NCI-H1417 treated with DMSO at 0.1 percent for 48 hours (cell line): Measurements from ENCODE around the gene UPF3A.
"Not testable (repeated sequence)": the region's sequence is repeated elsewhere in the genome, so short reads cannot be mapped to it uniquely, and the experiment has no call there.

ENCODE experiments used
- DNase-seq: peaks from one replicate; lab custom pipeline; 2025; lab: John Stamatoyannopoulos, UW

UPF3A gene

DNA sequence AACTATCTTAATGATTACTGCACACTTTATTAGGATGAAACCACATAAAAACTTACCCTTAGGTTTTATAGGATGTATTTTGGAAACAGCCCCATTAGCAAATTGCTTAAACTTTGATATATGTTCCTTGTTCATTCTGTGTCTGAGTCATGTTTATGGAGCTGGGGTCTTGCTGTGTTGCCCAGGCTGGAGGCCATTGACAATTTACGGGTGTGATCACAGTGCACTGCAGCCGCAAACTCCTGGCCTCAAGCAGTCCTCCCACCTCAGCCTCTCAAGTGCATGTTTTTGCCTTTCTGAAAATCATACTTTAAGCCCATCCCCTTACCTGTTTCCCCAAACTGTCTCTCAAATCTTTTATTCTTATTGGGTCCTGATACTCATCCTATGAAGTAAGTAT is 27.7 kb downstream of the UPF3A start:
- DNase-seq: no peak

DNA sequence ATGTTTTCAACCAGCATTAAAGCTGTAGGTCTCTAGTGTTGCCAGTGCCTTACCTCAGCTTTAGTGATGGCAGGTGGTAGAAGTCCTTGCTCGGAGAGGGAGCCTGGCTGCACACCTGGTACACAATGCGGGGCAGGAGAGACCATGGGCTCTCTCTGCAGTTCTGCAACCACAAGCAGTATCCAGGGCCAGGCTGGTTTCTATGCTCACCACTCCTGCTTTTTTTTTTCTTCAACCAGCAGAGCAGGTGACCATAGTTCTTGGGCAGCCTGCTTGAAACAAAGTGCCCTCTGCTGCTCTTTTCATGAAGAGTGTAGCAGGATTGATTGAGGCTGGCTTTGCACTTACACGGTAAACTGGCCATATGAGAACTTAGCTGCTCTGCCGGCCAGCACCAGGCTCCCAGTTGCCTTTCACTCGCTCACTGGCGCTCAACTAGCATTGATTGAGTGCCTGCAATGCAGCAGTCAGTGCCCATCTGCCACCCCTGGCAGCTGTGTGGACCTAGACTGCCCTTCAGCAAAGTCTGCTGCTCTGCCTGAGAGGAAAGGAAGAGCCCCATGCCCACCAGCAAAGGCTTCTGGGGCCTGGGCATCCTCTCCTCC is 28.5 kb downstream of the UPF3A start:
- no peak for DNase-seq

DNA sequence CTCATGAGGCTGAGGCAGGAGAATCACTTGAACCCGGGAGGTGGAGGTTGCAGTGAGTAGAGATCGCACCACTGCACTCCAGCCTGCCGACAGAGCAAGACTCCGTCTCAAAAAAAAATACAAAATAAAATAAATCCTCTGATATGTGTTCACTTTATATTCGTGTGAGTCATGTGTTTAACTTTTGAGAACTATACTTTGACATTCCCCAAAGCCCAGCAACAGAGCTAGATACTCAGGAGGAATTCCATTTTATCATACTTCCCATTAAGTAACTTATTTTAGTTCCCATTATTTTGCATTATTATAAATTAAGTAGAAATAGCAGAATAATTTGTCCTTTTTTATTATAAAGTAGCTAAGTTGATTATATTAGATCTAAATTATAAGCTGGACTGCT is 29.6 kb downstream of the UPF3A start:
- DNase-seq: no peak

DNA sequence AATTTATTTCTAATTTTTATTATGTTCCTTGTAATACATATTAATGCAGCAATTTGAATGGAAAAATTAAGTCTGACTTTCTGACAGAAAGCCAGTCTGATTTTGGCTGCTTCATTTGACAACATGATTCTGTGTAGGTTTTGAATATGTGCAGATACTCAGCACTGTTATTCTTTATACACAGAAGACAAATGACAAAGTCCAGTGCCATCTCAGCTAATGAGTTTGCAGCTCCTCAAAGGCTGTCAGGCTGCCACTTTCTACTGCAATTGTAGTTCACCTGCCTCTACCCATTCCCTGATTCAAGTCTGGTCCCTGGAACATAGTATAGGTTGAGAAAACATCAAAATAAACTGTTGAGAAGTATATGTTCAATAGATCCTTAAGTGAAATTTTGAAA is 30.0 kb downstream of the UPF3A start:
- no peak for DNase-seq

DNA sequence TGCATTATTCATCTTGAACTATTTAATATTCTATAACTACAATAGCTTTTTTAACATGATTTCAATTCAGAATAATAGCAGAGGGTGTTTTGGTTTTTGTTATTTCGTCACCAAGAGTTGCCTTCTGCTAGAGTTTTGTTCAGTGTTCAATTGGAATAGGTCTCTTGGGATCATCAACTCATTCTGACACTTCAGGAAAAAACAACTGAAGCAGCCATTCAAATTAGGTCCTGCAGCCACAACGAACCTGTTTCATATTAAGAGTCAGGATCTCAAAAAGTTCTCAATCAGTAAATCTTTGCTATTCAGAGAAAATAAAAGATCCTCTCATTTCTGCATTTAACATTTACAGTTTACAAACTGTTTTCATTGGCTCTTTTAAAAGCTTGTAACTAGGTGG is 30.5 kb downstream of the UPF3A start:
- no peak for DNase-seq

DNA sequence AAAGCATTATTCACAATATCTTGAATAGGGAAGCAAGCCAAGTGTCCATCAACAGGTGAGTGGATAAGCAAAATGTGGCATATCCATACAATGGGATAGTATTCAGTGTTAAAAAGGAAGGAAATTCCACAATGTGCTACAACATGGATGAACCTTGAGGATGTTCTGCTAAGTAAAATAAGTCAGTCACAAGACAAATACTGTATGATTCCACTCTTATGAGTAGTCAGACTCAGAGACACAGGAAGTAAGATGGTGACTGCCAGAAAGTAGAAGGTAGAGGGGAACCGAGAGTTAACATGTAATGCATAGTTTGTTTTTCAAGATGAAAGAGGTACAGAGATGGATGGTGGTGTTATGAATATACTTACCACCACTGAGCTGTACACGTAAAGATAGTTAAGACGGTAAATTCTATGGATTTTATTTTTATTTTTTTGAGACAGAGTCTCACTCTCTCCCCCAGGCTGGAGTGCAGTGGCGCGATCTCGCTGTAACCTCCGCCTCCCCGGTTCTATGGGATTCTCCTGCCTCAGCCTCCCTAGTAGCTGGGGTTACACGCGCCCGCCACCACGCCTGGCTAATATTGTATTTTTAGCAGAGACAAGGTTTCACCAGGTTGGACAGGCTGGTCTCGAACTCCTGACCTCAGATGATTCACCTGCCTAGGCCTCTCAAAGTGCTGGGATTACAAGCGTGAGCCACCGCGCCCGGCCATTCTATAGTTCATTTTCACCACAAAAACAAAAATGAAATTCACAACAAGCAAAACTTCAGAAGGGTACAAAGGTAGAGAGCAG is 31.9 kb downstream of the UPF3A start:
- no peak for DNase-seq

DNA sequence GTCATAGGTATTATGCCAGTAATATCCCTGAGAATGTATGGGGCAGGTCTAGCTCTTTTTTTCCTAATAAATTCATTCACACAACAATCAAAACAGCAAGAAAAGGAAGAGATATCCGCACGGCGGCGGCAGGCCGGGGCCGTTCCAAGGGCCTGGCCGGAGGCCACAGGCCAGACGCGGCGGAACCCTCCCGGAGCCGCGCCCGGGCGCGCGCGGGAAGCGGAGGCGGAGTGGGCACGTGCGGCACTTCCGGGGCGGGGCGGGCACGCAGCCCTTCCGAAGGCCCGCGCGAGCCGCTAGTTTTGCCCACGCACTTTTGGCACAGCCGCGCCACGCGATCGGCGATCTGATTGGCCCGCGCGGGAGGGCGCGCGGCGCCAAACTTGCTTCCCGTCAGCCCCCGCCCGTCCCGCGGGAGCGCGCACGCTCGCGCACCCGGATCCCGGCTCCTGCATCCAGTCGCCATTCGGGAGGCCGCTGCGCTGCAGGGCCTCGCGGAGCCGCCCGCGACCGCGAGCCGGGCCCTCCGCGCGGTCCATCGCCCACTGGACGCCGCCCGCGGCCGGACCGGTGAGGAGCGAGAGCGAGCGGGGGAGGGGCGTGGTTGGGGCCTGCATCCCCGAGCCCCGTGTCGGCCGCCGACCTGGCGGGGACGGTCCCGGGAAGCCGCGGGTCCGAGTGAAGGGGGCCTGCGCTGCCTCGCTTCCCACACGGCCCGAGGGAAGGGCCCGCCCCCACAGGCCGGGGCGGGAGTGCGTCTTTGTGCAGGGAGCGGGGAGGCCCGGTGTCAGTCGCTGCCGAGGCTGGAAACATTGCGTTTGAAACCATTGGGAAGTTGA is 32.9 kb downstream of the UPF3A start, which contains the start of gene CHAMP1:
TSS of gene CHAMP1 (plus strand) at position 430 of the 839 bp plus-strand sequence. CDS start 9,340 bp downstream, outside the sequence.
- peak; percentile 87 for DNase-seq

DNA sequence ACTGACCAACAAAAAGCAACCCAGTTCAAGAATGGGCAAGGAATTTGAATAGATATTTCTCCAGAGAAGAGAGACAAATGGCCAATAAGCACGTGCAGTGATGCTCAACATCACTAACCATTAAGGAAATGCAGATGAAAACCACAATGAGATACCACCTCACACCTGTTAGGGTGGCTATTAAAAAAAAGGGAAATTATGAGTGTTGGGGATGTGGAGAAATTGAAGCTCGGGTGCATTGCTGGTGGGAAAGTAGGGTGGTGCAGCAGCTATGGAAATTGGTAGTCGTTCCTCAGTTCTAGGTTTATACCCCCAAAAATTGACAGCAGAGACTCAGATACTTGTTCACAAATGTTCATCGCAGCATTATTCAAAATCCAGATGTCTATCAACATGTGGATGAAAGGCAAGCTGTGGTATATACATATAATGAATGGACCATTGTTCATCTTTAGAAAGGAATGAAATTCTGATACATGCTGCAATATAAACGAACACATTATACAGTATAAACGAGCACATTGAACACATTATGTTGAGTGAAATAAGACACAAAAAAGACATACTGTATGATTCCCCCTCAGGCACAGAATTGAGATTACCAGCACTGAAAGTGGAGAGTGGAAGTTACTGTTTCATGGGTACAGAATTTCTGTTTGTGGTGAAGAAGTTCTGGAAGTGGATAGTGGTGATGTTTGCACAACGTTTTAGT is 33.8 kb downstream of the UPF3A start:
- no peak for DNase-seq

DNA sequence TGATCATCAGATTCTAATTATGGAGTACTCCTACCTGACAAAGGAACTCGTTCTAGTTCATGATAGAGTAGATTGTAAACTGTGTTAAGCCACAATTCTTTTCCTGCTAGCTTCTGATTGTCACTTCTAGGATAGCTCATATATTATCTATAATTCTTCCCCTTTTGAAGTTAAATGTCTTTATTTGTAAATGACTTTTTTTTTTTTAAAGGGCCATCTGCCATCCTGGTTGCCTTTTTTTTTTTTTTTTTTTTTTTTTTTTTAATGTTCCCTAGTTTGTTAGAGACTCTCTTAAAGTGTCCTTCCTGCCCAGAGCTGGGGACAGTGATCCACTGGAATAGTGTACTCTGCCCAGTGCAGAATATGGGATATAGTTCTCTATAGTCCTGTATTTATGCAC is 37.2 kb downstream of the UPF3A start:
- DNase-seq: no peak

DNA sequence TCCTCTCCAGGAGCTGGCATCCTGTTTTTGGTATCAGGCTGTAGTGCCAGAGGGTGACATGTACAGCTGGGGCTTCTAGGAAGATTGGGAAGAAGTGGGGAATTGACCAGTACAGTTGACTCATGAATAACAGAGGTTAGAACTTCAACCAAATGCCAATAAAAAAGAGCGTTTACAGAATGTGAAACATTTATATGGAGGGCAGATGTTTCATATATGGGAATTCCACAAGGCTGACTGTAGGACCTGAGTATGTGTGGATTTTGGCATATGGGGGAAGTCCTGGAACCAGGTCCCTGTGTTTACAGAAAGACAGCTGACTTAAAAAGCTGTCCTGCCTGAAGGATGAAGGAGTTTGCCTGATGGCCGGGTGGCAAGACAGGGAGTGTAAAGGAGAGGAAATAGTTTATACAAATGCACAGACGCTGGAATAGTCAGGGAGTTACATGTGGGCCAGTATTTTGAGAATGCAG is 38.1 kb downstream of the UPF3A start:
- no peak for DNase-seq

DNA sequence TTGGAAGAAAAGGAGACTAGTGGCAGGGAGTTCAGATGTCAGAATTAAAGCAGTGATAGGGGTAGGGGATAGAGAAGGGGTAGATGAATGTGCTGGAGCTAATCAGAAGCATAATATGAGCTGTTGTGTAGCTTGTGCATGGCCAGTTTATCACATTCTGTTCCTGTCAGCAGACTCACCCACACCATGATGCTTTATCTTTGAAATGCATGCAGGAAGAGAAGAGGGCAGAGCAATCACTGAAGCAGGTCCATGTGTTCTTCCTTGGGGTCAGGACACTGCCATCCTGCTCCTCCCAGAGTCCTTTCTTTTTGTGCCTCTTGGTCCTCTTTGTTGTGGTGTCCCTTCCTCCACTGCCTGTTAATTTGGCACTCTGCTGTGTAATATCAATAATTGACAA is 38.7 kb downstream of the UPF3A start:
- DNase-seq: no peak

DNA sequence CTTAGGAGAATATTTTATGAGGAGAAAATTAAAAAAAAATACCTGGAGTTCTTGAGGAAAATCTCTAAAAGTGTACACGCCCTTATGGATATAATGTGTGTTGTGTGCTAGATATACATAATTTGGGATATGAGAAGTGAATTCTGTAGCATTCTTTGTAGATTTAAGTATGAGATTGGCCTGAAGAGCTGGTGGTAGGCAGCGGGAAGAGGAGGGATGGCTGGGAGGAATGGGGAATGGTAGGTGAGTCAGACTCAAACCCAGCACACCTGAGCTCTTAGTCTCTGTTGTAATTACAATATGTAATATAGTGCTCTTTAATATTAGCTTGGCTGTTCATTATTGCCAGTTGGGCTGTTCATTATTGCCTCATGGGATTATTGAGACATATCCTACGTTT is 39.9 kb downstream of the UPF3A start:
- DNase-seq: no peak

DNA sequence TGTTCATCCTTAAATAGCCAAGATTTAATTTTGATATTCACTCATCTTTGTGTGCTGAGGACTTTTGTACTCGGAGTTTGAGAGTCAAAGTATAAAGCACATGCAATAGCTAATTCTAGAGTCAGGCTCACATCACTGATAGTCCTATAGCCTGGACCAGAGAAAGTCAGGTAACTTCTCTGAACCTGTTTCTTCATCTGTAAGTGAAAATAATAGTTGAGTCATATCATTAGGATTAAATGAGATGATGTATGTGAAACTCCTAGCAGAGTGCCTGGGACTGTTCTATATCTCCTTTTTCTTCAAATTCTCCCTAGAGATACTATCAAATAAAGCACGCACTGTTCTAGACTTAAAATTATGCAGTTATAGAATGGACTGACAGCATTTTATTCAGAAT is 41.9 kb downstream of the UPF3A start:
- DNase-seq: no peak

DNA sequence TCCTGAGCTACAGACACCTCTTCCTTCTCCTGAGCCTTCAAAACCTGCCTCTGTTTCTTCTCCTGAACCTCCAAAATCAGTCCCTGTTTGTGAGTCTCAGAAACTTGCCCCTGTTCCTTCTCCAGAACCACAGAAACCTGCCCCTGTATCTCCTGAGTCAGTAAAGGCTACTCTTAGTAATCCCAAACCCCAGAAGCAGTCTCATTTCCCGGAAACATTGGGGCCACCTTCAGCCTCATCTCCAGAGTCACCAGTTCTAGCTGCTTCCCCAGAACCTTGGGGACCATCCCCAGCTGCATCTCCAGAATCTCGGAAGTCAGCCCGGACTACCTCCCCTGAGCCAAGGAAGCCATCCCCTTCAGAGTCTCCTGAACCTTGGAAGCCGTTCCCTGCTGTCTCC is 42.9 kb downstream of the UPF3A start:
- no peak for DNase-seq

DNA sequence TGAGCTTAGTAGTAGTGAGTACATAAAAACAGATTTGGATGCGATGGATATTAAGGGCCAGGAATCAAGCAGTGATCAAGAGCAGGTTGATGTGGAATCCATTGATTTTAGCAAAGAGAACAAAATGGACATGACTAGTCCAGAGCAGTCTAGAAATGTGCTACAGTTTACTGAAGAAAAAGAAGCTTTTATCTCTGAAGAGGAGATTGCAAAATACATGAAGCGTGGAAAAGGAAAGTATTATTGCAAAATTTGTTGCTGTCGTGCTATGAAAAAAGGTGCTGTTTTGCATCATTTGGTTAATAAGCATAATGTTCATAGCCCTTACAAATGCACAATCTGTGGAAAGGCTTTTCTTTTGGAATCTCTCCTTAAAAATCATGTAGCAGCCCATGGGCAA is 44.3 kb downstream of the UPF3A start:
- DNase-seq: no peak

DNA sequence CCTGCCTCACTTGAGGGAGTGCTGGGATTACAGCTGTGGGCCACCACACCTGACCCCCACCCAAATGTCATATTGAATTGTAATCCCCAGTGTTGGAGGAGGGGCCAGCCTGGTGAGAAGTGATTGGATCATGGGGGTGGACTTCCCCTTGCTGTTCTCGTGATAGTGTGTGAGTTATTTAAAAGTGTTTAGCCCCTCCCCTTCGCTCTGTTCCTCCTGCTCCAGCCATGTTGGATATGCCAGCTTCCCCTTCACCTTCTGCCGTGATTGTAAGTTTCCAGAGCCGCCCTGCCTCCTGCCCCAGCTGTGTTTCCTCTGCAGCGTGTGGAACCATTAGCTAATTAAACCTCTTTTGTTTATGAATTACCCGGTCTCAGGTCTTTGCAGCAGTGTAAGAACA is 46.6 kb downstream of the UPF3A start:
- DNase-seq: no peak

DNA sequence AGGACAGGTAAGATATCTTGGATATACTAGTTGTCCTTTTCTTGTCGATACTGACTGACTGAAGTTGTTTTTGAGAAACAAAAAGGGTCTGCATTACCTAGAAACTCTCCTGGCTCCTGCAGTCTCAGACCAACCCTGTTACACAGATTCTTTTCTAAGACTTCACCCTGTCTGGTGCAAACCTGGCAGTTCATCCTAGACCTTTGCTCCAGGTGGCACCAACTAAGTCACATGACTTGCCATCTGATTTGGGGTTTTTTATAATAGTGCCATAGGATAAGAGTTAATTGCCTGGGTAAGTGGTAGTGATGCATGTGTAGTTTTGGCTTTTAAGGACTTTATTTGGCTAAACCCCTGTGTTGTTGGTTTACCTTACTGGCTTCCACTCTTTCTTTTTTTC is 47.2 kb downstream of the UPF3A start:
- no peak for DNase-seq

DNA sequence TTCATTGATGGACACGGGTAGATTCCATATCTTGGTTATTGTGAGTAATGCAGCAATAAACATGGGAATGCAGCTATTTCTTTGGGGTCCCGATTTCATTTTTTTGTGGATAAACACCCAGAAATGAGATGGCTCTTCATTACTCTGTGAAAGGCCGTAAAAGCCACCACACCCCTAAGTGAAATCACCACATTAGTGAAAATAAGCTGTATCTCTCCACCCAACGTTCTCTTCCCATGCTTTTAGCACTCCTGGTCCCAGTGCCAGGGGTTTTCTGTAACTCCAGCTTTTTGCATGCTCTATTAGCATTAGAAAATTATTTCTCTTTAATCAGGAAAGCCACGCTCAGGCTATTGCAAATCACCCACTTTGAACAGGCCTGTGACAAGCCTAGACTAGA is 48.7 kb downstream of the UPF3A start:
- no peak for DNase-seq

DNA sequence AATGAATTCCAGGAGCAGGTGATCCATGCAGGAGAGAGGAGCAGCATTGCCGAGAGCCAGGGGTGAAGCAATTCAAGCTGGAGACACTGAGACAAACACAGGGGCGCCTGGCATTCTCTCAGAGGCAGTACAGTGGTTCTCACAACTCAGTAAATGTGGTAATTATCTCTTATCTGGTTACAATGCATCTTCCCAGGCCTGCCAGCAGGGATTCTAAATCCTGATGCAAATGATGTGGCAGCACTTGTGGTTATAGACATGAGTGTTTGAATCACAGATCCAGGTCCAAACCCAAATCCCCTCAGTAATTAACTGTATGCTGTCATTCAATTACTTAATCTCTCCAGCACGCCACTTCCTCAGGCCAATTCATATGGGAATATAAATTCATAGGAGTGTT is 52.5 kb downstream of the UPF3A start:
- DNase-seq: not testable (repeated sequence)

DNA sequence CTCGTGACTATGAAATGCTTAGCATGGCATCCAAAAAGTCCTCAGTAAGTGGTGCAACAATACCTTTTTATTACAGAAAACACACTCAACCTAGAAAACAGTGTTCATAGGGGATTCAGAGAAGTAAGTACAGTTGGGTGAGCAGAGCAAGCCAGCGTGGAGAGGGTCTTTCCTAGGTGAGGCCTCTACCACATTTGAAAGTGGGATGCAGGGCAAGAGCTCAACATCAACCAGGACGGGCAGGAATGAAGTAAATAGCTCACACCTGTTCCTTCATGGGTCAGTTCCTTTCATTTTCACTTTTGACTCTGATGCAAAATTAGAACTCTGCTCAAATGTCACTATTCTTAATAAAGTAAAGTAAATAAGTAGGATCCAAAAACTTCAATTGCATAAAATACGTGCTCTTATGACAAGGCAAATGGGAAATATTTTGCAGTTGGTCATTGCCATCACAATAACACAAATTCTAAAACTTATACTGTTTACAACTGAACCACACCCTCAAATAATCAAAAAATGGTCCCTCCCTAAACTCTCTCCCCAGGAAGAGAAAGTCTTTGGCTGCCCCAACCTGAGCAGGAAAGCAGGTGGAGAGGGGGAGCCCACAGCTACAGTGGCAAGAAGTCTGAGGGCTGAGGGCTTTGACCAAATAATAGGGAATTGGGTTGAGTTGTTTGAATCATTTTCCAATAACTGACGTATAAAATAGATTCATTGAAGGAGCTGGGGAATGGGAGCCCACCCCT is 53.1 kb downstream of the UPF3A start:
- no peak for DNase-seq

DNA sequence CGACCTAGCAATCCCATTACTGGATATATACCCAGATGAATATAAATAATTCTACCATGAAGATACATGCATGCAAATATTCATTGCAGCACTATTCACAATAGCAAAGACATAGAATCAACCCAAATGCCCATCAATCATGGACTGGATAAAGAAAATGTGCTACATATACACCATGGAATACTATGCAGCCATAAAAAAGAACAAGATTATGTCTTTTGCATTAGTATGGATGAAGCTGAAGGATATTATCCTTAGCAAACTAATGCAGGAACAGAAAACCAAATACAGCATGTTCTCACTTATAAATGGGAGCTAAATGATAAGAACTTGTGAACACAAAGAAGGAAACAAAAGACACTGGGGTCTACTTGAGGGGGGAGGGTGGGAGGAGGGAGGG is 55.1 kb downstream of the UPF3A start:
- DNase-seq: not testable (repeated sequence)
